HCEC 1CT (cell line): ENCODE results near the gene ERAL1.
A peak's percentile ranks its signal among the peaks of the same experiment; 100 is the strongest.
"Not testable (repeated sequence)": the region's sequence is repeated elsewhere in the genome, so short reads cannot be mapped to it uniquely, and the experiment has no call there.

Source experiments
- DNase-seq: peaks from one replicate; pipeline ENCODE4 v3.0.0-alpha.2; 2017

ERAL1 gene

DNA sequence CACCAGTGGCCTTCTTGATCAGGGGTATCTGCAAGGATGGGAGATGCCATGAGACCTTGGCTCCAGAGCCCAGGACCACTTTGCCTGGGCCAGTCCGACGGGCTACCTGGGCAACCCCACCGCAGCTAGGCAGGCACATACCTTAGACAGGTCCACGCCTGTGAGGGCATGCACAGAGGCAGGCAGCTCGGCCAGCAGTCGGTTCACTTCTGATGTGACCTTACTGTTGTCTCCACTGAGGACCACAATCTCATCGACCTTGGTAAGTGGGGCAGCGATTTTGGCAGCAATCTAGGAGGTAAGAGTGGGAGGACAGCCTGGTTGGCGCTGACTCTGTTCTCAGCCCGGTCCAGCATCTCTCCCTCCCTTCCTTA is 25.7 kb downstream of the ERAL1 start:
- no peak for DNase-seq

- DNase-seq = no peak
These were observed 26.8 kb downstream of the ERAL1 start for GRCh38 chr17:28881533-28882056.

- no peak for DNase-seq
These were observed 27.5 kb downstream of the ERAL1 start for GRCh38 chr17:28882154-28882895.

GRCh38 chr17:28883967-28884702 is 29.3 kb downstream of the ERAL1 start:
- no peak for DNase-seq

GRCh38 chr17:28885363-28885762 is 30.5 kb downstream of the ERAL1 start:
- DNase-seq = no peak

- no peak for DNase-seq
These were observed 31.1 kb downstream of the ERAL1 start for GRCh38 chr17:28885951-28886350.

- DNase-seq = no peak
These were observed 33.2 kb downstream of the ERAL1 start for GRCh38 chr17:28887871-28888471.

- DNase-seq = no peak
These were observed 34.0 kb downstream of the ERAL1 start for GRCh38 chr17:28888832-28889231.

- no peak for DNase-seq
These were observed 35.2 kb downstream of the ERAL1 start for GRCh38 chr17:28889996-28890395.

GRCh38 chr17:28891201-28891600 is 36.4 kb downstream of the ERAL1 start:
- no peak for DNase-seq

- DNase-seq = no peak
These were observed 37.2 kb downstream of the ERAL1 start for GRCh38 chr17:28892024-28892423.

GRCh38 chr17:28893248-28894183 is 38.7 kb downstream of the ERAL1 start:
- DNase-seq = not testable (repeated sequence)

GRCh38 chr17:28895794-28896447 is 41.1 kb downstream of the ERAL1 start:
- DNase-seq = no peak

GRCh38 chr17:28896491-28896883 is 41.7 kb downstream of the ERAL1 start:
- no peak for DNase-seq

DNA sequence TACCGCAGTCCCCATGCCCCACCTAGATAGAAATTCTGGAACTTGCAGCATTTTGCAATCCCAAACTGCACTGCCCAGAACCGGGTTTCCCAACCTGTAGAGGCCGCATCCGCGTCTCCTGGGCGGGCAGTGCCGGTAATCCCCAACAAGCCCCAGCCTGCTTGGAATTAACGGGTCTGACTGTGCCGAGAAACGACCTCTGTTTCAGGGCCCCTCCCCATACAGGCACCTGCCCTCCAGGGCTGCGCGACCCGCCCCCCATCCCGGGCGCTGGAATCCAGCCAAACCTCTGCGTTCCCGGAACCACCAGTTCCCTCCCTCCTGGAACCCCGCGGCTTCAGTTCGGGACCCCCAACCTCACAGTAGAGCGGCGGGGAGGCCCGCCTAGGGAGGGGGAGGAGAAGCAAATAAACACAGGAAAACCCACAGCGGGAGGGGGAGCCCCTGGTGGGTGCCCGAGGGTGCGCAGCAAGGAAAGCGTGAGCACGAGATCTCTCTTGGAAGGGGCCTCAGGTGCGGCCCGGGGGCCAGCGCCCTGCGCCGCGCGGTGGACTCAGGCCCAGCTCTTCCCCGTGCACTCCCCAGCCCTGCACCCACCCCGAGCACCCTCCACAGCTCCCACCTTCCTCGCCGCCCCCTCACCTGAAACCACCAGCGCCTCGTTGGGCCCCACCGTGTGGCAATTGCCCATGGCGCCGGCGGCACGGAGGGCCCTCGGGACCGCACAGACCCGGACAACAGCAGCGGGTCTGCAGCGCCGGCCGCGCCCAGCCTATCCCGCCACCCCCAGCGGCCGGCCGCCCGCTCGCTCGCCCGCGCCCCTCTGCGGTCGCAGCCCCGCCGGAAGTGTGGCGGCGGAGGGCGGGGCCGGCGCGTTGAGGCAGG is 42.3 kb downstream of the ERAL1 start, which contains the start of gene FLOT2:
TSS of gene FLOT2 (minus strand) at position 850 of the 885 bp plus-strand sequence. CDS start at position 691, 159 bp downstream.
- DNase-seq = peak; percentile 39

DNA sequence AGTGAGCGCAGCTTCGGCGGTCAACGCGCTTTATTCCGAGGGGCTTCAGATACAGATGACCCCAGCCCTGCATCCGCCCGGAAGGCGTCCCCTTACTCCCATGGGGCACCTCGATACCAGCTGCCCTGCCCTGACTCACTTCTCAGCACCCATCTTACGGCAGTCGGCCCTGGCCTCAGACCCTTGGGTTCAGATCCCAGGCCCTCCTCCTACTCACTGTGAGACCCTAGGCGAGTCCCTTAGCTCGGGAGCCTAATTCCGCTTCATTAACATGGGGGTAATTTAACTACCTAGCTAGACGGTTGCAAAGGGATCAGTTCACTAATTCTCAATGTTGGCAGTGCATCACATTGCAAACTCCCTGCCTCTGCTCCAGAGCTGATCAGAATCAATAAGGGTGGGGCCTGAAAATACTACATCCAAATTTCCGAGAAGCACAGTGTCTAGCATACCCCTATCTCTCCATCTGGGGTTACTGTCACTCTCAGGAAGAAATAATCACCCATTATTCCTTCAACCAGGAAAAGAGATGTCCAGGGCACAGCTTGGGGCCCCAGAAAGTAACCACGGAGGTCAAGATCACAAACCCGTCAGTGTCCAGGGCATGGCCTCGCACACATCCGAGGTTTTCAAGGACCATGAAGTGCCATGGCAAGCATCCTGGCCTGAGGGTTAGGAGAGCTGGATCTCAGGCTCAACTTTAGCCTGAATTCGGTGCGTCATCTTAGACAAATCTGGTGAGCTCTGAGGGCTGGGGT is 43.1 kb downstream of the ERAL1 start:
- DNase-seq = no peak

GRCh38 chr17:28898527-28898955 is 43.7 kb downstream of the ERAL1 start:
- no peak for DNase-seq

GRCh38 chr17:28899212-28899815 is 44.5 kb downstream of the ERAL1 start:
- DNase-seq = no peak

DNA sequence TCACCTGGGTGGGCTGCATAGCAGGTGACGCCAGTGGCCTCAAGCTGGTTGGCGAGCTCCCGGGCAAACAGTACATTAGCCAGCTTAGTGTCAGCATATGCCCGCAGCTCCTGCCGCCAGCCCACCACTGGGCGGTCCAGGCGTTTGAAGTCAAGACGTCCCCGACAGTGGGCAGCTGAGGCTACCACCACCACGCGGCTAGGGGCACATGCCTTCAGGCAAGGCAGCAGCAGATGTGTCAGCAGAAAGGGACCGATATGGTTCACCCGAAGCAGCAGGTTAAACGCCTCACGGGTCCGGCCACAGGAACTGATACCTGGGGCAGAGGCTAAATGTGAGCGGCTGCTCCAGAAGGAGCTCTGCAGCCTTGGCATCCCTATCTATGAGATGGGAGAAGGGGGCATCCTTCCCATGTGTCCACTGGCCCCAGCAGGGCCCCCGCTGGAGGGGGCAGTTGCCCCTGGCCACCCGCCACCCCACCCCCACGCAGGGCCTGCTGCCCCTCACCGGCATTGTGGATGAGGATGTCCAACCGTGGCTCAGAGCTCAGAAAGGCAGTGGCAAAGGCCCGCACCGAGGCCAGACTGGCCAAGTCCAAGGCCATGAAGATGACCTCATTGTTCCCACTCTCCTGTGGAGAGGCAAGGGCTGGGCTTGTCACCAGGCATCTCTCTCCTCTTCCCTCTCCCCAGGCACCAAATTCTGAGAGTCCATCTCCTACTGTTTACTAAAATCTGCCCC is 46.3 kb downstream of the ERAL1 start:
- DNase-seq = no peak
